DMS114 treated with DMSO at 0.1 percent for 48 hours (cell line): ENCODE measurements around the gene ADAM17.
"Not testable (repeated sequence)": the region's sequence is repeated elsewhere in the genome, so short reads cannot be mapped to it uniquely, and the experiment has no call there.

ENCODE experiments used
- DNase-seq: peaks from one replicate; lab custom pipeline; 2025; ENCODE audit not compliant: unreplicated experiment; lab: John Stamatoyannopoulos, UW

Gene ADAM17

GRCh38 chr2:9524291-9524690, 31.3 kb downstream of the ADAM17 start:
- DNase-seq, result no peak

- DNase-seq, result no peak
Observed at GRCh38 chr2:9519250-9519649, 36.4 kb downstream of the ADAM17 start.

DNA sequence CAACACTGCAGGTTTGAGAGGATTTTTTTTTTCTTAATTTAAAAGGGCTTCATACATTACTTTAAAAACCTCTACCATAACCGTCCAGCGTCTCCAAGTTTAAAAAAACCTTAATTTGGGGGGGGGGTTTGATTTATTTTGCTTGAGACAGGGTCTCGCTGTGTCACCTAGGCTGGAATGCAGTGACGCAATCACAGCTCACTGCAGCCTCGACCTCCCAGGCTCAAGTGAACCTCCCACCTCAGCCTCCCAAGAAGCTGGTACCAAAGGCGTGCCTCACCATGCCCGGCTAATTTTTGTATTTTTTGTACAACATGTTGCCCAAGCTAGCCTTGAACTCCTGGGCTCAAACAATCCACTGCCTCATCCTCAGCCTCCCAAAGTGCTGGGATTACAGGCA, 36.9 kb downstream of the ADAM17 start:
- no peak for DNase-seq

DNA sequence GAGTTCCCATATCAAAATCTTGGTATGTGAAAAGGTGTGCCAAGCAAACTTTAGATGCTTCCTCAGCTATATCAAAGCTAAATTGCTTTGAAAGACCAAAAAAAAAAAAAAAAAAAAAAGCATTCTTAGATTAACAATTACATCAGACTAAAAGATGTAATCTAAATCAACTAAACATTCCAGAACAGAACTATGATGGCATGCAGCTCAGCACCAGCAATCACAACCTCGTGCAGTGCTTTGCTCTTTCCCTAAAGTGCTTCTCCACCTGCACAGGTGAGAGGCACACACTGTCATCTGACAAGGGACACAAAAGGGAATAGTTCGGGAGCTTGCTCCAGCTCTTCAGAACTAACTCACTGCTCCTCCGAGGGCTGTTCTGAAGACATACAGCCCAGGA, 37.5 kb downstream of the ADAM17 start:
- DNase-seq, result no peak

DNA sequence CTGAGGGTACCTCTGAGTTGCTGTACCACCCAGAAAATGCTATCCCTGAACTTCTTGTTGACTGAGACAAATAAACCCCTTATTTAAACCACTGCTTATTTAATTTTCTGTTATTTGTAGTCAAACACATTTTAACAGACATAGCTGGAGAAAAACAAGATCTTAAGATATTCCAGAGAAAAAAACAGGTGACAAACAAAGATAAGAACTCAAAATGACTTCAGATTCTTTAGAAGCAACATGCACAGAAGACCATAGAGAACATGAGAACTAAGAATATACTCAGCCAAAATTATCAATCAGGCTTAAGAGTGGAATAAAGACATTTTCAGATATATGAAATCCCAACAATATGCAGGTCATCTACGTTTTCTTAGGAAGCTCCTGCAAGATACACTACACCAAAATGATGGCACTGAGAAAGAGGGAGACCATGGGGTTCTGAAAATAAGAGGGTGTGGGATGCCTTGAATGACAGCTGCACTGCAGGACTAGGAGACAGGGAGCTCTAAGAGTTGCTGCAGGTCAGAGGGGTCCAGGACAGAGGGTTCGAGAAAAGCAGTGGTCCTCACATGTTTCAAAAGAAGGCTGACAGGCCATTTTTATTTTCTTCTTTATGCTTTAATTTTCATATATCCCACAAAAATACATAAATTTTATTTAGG, 38.4 kb downstream of the ADAM17 start:
- DNase-seq, result no peak

- not testable (repeated sequence) for DNase-seq
Observed at GRCh38 chr2:9513946-9514345, 41.7 kb downstream of the ADAM17 start.

GRCh38 chr2:9508931-9509330, 46.7 kb downstream of the ADAM17 start:
- no peak for DNase-seq

DNA sequence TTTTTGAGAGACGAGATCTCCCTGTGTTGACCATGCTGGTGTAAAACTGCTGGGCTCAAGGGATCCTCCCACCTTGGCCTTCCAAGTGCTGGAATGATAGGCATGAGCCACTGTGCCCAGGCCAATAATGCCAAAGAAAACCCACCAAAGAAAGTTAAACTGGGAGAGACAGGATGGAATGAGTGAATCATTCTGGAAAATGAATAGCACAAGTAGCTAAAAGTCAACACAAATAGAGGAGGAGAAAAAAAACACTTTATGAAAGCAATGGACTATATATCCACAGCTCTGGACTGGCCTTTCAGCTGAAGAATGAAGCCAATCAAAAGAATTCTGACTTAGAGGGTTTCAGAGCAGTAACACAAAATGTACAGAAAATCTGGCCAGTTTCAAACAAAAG, 57.4 kb downstream of the ADAM17 start:
- DNase-seq, result no peak

DNA sequence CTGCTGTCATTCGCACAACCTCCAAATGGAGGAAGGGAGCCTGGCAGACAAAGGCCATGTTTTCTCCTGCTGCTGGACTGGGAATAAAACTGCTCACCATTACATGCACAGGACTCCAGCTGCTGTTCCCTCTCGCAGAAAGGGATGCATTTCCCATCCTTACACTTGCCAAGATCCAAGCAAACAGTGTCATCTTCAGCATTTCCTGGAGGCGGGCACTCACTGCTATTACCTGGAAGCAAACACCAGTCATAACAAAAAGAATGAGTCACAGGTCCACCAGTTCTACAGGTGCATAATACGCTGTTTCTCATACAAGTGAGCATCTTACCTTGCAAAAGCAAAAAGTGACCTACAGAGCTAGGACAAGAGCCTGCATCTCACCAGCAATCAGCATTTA, 58.6 kb downstream of the ADAM17 start:
- no peak for DNase-seq

GRCh38 chr2:9494081-9494480, 61.5 kb downstream of the ADAM17 start:
- DNase-seq, result no peak

- no peak for DNase-seq
Observed at GRCh38 chr2:9493478-9493877, 62.2 kb downstream of the ADAM17 start.

DNA sequence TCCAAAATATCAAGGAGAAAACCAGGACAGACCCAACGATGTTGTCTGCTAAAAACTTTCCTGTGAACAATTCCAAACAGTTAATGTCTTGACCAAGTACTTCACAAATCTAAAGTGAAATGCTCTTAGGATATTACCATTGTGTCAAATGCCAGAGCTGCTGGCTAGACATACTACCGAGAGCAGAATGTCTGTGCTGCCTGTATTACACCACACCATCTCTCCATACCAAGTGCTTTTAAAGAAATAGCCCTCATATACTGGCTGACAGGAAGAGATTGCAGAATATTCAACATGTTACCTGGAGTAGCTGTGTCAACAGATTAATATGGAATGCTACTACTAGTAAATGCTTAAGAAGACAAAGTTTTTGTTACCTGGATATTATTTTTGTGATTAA, 62.7 kb downstream of the ADAM17 start:
- no peak for DNase-seq

- no peak for DNase-seq
Observed at GRCh38 chr2:9490789-9491188, 64.8 kb downstream of the ADAM17 start.

DNA sequence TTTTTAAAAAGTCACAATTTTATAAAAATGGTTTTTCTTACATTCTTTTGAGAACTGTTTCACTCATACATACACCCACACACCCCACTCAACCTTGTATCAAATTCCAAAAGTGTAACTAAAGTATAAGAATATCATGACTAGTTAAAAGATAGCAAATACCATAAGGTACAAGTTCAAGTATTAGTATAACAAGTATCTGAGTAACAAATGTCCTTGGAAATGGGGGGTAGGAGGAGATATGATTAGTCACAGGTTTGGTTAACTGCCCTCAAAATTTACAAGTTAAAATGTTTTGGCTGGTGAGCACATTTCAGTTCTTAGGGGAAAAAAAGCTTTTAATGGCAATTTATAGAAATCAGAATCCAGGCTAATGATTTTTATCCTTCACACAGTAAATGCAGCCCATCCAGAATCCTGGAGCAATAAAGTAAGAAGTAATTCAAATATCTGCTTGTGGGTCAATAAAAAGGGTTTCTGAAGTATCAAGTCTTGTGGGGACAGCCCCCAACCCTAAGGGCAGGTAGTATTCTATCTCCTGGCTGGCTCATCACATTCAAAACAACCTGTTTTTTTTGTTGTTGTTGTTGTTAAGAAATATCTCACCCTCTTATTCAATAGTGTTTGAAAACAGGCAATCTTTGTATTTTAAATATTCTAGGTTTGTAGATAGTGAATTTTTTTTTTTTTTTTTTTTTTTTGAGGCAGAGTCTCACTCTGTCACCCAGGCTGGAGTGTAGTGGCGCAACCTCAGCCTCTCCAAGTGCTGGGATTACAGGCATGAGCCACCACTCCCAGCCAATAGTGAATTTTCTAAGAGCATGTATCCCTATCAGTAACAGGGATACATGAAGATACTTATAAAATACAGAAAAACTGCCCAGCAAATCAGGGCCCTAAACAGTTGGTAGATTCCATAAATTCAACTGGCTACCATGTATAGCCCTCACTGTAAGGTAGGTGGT, 66.8 kb downstream of the ADAM17 start:
- DNase-seq, result no peak

DNA sequence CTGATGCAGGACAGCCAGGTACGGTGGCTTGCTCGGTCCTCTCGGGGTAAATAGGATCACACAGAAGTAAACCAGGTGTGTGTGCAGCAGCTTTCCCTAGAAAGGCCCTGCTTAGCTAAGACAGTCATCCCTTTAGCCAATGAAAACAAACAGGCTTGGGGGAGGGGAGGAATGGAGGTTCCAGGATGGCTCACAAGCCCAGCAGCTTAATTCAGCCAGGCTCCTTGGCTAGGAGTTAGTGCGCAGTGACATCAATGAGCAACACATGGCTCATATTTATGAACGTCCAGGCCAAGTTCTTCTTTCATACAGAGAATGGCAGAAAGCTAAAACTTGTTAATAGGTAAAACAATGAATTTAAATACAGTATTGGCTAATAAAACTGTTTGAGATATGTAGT, 71.1 kb downstream of the ADAM17 start:
- DNase-seq, result no peak

DNA sequence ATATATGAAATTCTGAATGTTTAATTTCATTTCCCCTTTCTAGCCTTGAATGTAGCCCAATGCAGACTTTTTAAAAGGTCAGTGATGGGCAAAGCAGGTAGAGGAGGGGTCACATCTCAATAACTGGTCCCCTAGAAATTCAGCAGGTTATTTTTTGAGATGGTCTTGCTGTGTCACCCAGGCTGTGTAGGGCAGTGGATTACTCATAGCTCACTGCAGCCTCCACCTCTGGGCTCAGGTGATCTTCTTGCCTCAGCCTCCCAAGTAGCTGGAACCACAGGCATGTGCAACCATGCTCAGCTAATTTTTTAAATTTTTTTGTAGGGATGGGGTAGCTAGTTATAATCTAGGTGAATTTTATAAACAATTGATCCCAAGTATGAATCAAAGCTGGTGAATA, 72.5 kb downstream of the ADAM17 start:
- no peak for DNase-seq

DNA sequence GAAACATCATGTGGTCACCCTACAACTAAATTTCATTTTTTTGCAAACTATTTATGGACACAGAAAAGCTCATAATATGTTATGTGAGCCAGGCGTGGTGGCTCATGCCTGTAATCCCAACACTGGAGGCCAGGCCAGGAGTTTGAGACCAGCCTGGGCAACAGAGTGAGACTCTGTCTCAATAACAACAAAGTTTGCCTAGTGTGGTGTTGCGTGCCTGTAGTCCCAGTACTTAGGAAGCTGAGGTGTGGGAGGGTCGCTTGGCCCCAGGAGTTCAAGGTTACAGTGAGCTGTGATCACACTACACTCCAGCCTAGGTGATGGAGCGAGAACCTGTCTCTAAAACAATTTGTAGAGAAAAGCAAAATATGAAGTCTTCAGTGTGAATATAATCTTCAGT, 75.5 kb downstream of the ADAM17 start:
- no peak for DNase-seq

- no peak for DNase-seq
Observed at GRCh38 chr2:9478526-9478925, 77.1 kb downstream of the ADAM17 start.

DNA sequence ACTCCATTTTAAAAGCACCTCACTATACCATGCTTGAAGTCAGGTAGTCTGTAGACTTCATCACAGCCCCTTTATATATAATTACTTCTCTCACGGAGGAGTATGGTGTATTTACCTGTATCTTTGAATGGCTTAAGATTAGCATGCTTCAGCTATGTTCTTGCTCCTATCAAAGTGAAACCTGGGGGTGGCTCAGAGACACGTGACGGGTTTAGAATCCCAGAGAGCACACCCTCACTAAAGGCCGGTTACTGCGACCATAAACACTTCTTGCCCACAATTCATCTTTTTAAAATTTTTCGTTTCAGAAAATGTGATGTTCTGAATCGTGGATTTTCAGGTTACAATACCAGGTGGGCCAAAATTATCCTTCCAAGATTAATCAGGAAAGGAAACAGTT, 77.7 kb downstream of the ADAM17 start:
- DNase-seq, result no peak

GRCh38 chr2:9474361-9475057, 81.1 kb downstream of the ADAM17 start, which contains the start of gene IAH1:
IAH1 (plus strand) TSS chr2:9474551; CDS start chr2:9474567, 16 bp downstream.
- DNase-seq, result no peak

GRCh38 chr2:9473985-9474360, 81.7 kb downstream of the ADAM17 start:
- DNase-seq, result no peak
